Activated naive CD8-positive, alpha-beta T cell treated with anti-CD3 and anti-CD28 coated beads, Interleukin-2, amount 10 ng/mL, durations not matched to agents 7 days and 5 days (primary cell): ENCODE measurements around the gene RMND5B. TPM values are rescaled to one million over a fixed set of nuclear protein-coding genes. Genes with fewer than 3 reads are reported as not detected.
"Not testable (repeated sequence)": the region's sequence is repeated elsewhere in the genome, so short reads cannot be mapped to it uniquely, and the experiment has no call there.

Experiments
- ATAC-seq: fragments of 150-1000 bp; cut with Tn5 transposase; one replicate; pipeline ENCODE4 v1.10.0; 2021; ENCODE audit warnings: low read depth, moderate library complexity
- POLR2A ChIA-PET: fragments of 350-600 bp; sonication (Branson Sonifier 250); formaldehyde crosslinking; loops from one replicate; lab custom pipeline; 2021; ENCODE audit warnings: antibody characterized with exemption; lab: Charles Lee
- DNase-seq: peaks from one replicate; pipeline ENCODE4 v3.0.0; 2021
- H3K27ac Mint-ChIP-seq: one replicate; pipeline ENCODE4 v1.8.0; 2022; ENCODE audit warnings: mild to moderate bottlenecking, mixed read lengths
- H3K27me3 Mint-ChIP-seq: one replicate; pipeline ENCODE4 v1.8.0; 2022; ENCODE audit warnings: mild to moderate bottlenecking, moderate library complexity, mixed read lengths
- H3K36me3 Mint-ChIP-seq: one replicate; pipeline ENCODE4 v1.8.0; 2021; ENCODE audit warnings: mild to moderate bottlenecking, mixed read lengths
- H3K4me1 Mint-ChIP-seq: one replicate; pipeline ENCODE4 v1.8.0; 2021; ENCODE audit warnings: mixed read lengths
- H3K4me3 Mint-ChIP-seq: one replicate; pipeline ENCODE4 v1.8.0; 2022; ENCODE audit warnings: mild to moderate bottlenecking, moderate library complexity, mixed read lengths
- H3K9me3 Mint-ChIP-seq: one replicate; pipeline ENCODE4 v1.8.0; 2021; ENCODE audit warnings: mixed read lengths
- total RNA-seq, 2 experiments: library from RNA; stranded (reverse); gene quantifications; one replicate each; pipeline ENCODE4 v1.2.3, GENCODE V29; 2021

Gene RMND5B, protein sequence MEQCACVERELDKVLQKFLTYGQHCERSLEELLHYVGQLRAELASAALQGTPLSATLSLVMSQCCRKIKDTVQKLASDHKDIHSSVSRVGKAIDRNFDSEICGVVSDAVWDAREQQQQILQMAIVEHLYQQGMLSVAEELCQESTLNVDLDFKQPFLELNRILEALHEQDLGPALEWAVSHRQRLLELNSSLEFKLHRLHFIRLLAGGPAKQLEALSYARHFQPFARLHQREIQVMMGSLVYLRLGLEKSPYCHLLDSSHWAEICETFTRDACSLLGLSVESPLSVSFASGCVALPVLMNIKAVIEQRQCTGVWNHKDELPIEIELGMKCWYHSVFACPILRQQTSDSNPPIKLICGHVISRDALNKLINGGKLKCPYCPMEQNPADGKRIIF
- total RNA-seq, result 10 to 100 TPM; 11.4 to 12.5 TPM

DNA sequence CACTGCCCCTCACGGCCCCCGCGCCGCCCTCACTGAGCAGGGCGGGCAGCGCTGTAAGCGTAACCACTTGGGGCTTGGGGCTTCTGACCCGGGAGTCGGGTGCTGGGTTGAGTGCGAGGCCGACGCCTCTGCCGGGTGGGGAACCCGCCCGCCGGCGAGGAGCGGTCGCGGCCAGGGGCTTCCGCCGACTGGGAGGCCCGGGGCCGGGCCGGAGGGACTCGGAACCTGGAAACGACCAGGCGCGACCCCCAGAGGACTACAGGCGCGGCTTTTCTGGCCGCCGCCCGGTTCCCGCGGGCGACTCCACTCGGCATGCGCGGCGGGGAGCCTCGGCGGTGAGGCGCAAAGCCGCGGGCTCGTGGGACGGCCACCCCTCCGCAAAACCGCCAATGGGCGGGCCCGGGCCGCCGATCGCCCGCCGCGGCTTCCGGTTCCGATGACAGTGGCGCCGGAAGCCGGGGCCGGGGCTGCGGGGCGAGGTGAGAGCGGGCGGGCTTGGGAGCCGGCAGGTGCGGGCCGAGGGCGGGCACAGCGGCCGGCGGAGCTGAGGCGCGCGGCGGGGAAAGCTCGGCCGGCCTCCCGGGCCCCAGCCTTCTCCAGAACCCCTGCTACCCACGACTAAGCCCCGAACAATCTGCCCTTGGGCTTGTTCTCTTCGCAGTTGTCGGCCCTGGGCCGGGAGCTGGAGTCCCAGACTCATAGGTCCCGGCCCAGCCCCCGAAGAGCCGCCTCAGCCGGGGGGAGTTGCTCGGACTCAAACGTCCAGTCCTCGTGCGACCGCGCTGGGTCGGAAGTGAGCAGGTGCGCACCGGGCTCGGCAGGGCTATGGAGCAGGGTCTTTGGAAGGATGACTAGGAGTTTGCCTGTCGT, at the start of gene RMND5B:
Gene RMND5B, plus strand, starts transcription at position 439 of the 870 bp plus-strand sequence. CDS start 7,106 bp downstream, outside the sequence.
- Mint-ChIP-seq H3K27ac (peak within 1 kb of the TSS; percentile 55), H3K27me3 (peaks cover 9% of the 10 kb centered on the region), H3K9me3 (no peaks in the 10 kb centered on the region), H3K4me3 (peak within 1 kb of the TSS; percentile 72), H3K4me1 (peaks cover 15% of the 10 kb centered on the region), H3K36me3 (no peaks in the 10 kb centered on the region)
- peak; percentile 80 for ATAC-seq
- peak; percentile 86 for DNase-seq
- POLR2A ChIA-PET, result interaction anchor here (0.9 to 1.6 kb wide), 4 partner anchors 10 to 101 kb away, joined by 3 to 4 read pairs (median 4); partner anchors contain the start of gene NHP2

DNA sequence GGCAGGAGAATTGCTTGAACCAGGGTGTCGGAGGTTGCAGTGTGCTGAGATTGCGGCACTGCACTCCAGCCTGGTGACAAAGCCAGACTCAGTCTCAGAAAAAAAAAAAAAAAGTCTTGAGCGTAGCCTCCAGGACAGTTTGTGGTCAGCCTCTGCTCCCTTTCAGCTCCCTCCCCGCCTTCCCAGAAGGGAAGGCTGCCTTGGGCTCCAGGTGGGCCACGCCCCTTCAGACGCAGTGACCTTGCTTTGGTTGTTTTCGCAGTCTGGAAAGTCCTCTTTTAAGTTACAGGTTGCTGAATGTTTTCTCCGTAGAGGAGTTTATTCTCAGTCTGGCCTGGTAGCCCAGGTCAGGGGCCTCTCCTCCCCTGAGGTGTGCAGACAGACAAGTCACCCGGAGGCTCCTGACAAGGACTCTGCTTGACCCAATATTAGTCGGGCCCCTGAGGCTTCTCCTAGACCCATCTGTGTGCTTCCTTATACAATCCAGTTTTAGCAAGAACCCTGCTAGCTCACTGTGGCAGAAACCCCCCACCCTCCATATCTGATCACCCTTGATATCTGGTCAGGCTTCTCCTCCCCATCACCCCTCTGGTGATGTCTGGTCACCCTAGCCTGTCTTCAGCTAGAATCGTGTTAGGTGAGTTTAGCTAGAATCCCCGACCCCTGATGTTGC, 49.1 kb upstream of the RMND5B start:
- DNase-seq (no peak), ATAC-seq (no peak)
- H3K27me3 Mint-ChIP-seq, result peaks cover 11% of the 10 kb centered on the region
- H3K36me3 Mint-ChIP-seq, result no peaks in the 10 kb centered on the region
- H3K4me3 Mint-ChIP-seq, result no peak overlapping the region
- no peak overlapping the region for H3K27ac Mint-ChIP-seq
- no peaks in the 10 kb centered on the region for H3K9me3 Mint-ChIP-seq
- POLR2A ChIA-PET, result no interaction called here
- H3K4me1 Mint-ChIP-seq, result peaks cover 2% of the 10 kb centered on the region

DNA sequence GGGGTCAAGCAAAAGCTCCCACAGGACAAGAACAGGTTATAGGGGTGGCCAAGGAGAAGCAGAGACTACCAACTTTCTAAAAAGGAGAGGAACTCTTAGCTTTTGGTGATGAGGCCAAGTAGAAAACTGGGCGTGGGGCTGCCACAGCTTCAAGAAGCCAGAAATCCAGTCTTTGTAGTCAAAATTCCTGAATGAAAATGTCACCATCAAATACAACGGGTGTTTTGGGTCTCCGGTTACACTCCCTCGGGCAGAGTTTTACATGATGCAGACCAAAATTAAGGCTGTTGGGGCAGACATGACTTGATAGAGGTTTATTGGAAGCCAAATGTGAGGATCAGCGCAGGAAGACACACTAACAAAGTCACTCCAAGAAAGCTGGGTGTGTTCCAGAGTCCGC, 46.9 kb upstream of the RMND5B start:
- H3K4me3 Mint-ChIP-seq, result no peak overlapping the region
- H3K27me3 Mint-ChIP-seq, result peaks cover 11% of the 10 kb centered on the region
- ATAC-seq (no peak), DNase-seq (no peak)
- no peaks in the 10 kb centered on the region for H3K36me3 Mint-ChIP-seq
- peaks cover 2% of the 10 kb centered on the region for H3K4me1 Mint-ChIP-seq
- H3K9me3 Mint-ChIP-seq, result no peaks in the 10 kb centered on the region
- POLR2A ChIA-PET, result interaction anchor here (0.6 kb wide), 1 partner anchor 8 kb away, joined by 3 read pairs; no protein-coding TSS in a partner anchor
- no peak overlapping the region for H3K27ac Mint-ChIP-seq

DNA sequence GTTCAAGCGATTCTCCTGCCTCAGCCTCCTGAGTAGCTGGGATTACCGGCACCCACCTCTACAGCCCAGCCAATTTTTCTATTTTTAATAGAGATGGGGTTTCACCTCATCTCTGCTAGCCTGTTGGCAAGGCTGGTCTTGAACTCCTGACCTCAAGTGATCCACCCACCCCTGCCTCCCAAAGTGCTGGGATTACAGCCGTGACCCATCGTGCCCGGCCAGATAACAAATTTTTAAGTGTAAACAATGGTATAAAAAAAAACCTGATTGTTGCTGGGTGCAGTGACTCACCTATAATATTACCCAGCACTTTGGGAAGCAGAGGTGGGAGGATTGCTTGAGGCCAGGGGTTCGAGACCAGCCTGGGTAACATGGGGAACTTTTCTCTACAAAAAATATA, 45.5 kb upstream of the RMND5B start:
- H3K36me3 Mint-ChIP-seq, result no peaks in the 10 kb centered on the region
- peaks cover 4% of the 10 kb centered on the region for H3K4me1 Mint-ChIP-seq
- DNase-seq (no peak), ATAC-seq (no peak)
- H3K9me3 Mint-ChIP-seq, result no peaks in the 10 kb centered on the region
- H3K4me3 Mint-ChIP-seq, result no peak overlapping the region
- POLR2A ChIA-PET, result no interaction called here
- peaks cover 9% of the 10 kb centered on the region for H3K27me3 Mint-ChIP-seq
- H3K27ac Mint-ChIP-seq, result no peak overlapping the region

DNA sequence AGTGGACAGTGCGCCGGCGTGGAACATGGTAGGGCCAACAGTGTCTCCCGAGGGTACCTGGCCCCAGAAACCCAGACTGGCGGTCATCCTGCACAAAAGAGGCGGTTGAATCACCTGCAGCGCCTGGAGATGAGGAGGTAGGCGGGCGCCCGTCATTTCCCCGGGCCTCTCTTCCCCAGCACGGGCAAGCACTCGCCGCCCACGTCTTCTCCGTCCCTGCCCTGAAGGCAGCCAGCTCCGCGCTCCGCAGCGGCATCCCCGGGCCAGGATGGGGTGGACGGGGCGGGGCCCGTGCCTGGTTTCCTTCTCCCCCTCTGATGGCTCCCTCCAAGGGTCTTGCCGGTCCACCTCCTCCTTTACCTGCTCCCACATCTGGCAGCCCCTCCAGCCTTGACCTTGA, 44.5 kb upstream of the RMND5B start:
- ATAC-seq, result no peak
- Mint-ChIP-seq H3K4me3 (no peak overlapping the region), H3K36me3 (peaks cover 1% of the 10 kb centered on the region), H3K9me3 (no peaks in the 10 kb centered on the region), H3K27me3 (peaks cover 9% of the 10 kb centered on the region), H3K4me1 (peaks cover 4% of the 10 kb centered on the region), H3K27ac (no peak overlapping the region)
- DNase-seq, result no peak
- POLR2A ChIA-PET, result no interaction called here

DNA sequence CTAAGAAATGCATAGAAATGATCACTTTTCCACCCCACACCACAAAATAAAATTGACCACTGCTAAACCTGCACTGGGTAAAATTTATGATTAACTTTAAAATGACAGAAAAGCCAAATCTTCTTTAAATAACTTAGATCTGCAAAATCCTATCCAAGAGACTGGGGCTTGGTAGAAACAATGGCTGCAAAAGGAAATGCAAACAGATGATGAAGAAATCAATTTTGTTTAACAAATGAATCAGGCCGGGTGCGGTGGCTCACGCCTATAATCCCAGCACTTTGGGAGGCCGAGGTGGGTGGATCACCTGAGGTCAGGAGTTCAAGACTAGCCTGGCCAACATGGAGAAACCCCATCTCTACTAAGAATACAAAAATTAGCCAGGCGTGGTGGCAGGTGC, 43.6 kb upstream of the RMND5B start:
- H3K27ac Mint-ChIP-seq, ATAC-seq, H3K4me3 Mint-ChIP-seq, H3K36me3 Mint-ChIP-seq, H3K4me1 Mint-ChIP-seq, DNase-seq, POLR2A ChIA-PET, H3K9me3 Mint-ChIP-seq, H3K27me3 Mint-ChIP-seq: not testable (repeated sequence)

DNA sequence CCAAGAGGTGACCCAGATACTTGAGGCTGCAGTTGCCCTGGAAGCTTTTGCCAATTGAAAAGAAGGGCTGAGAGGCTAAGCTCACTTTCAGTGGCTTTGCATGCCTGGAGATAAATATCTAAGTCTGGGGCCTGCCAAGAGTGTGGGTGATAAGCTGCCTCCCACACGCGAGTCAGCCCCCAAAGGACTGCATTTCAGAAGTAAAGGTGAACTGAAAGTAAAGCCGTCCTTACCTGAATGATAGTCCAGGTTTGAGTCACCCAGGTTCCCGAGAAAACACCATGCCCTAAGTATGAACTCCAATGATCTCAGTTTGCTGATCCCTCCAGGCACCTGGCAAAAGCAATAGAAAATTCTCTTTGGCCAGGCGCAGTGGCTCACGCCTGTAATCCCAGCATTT, 40.0 kb upstream of the RMND5B start:
- no peak overlapping the region for H3K27ac Mint-ChIP-seq

DNA sequence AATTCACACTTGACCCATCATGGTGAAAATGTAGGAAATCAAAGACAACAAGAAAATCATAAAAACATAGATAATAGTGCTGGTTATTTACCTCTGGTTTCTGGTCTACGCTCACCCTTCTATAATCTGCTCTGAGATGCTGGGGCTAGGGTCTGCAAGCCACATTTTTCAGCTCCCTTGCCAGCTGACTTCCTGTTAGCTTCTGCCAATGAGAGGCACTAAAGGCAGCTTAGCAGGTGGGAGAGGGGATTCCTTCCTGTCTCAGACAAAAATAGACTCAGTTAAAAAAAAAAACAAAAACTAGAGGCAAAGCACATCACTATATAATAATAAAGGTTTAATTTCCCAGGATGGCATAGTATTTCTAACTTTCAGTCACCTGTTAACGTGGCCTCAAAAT, 37.7 kb upstream of the RMND5B start:
- H3K27me3 Mint-ChIP-seq, result peaks cover 6% of the 10 kb centered on the region
- H3K4me1 Mint-ChIP-seq, result peaks cover 13% of the 10 kb centered on the region
- H3K4me3 Mint-ChIP-seq, result no peak overlapping the region
- ATAC-seq (no peak), DNase-seq (no peak)
- peaks cover 3% of the 10 kb centered on the region for H3K36me3 Mint-ChIP-seq
- POLR2A ChIA-PET, result interaction anchor here (0.7 kb wide), 1 partner anchor 134 kb away, joined by 5 read pairs; no protein-coding TSS in a partner anchor
- H3K9me3 Mint-ChIP-seq, result peaks cover 3% of the 10 kb centered on the region
- H3K27ac Mint-ChIP-seq, result no peak overlapping the region

More for the DNA sequence above, 40.0 kb upstream of the RMND5B start:
- no peak for DNase-seq
- H3K4me3 Mint-ChIP-seq, result no peak overlapping the region
- peaks cover 1% of the 10 kb centered on the region for H3K27me3 Mint-ChIP-seq
- H3K9me3 Mint-ChIP-seq, result no peaks in the 10 kb centered on the region
- H3K36me3 Mint-ChIP-seq, result peaks cover 3% of the 10 kb centered on the region
- no peak for ATAC-seq
- POLR2A ChIA-PET, result no interaction called here
- H3K4me1 Mint-ChIP-seq, result peaks cover 11% of the 10 kb centered on the region

DNA sequence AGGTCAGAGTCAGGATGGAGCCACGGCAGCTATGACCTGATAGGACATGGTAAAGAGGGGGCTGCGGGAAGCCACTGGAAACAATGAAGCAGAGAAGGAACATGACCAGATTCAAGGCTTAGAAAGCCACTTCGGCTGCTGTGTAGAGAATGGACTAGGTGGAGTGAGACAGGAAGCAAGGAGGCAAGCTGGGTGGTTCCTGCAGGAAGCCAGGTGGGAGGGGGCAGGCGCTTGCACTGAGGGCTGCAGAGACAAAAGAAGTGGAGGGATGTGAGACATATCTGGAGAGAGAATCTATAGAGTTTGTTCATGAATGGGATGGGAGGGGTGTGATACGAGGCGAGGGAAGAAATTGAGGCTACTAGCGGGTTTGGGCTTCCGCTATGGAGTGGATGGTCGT, 36.5 kb upstream of the RMND5B start:
- Mint-ChIP-seq H3K27me3 (peaks cover 6% of the 10 kb centered on the region), H3K4me3 (peak overlapping the region; percentile 12), H3K9me3 (peaks cover 3% of the 10 kb centered on the region), H3K27ac (no peak overlapping the region), H3K36me3 (peaks cover 3% of the 10 kb centered on the region), H3K4me1 (peaks cover 11% of the 10 kb centered on the region)
- POLR2A ChIA-PET, result interaction anchor here (0.6 kb wide), 1 partner anchor 21 kb away, joined by 4 read pairs; no protein-coding TSS in a partner anchor
- ATAC-seq (peak; percentile 45), DNase-seq (no peak)

DNA sequence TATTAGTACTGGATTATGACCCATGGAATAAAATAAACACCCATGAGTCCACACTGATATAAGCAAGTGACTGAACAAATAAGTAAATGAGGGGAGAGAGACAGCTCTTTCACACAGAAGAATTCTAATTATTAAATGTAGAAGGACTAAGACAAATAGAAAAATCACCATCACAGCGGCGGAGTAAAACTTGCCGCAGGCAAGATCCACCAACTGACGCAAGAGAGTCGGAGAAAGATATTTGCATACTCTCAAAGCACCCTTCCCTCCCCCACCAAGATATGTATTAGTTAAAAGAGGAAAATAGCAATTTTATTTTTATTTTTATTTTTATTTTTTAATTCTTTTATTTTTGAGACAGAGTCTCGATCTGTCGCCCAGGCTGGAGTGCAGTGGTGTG, 32.1 kb upstream of the RMND5B start:
- peaks cover 9% of the 10 kb centered on the region for H3K4me1 Mint-ChIP-seq
- H3K4me3 Mint-ChIP-seq, result no peak overlapping the region
- H3K27ac Mint-ChIP-seq, result no peak overlapping the region
- DNase-seq (no peak), ATAC-seq (no peak)
- no peaks in the 10 kb centered on the region for H3K36me3 Mint-ChIP-seq
- peaks cover 4% of the 10 kb centered on the region for H3K27me3 Mint-ChIP-seq
- H3K9me3 Mint-ChIP-seq, result peaks cover 3% of the 10 kb centered on the region
- POLR2A ChIA-PET, result no interaction called here

DNA sequence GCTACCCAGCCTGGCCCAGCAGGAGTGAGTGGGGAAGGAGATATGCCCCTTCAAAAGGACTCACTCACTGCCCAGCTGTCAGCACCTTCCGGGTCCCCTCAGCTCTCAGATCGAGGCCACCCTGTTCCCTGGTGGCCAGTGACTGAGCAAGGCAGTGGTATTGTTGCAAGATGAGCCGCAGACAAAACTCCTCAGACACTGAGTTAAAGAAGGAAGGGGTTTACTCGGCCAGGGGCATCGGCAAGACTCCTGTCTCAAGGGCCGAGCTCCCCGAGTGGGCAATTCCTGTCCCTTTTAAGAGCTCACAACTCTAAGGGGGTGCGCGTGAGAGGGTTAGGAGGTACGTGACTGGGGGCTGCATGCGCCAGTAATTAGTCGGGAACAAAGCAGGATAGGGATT, 27.2 kb upstream of the RMND5B start:
- Mint-ChIP-seq H3K9me3 (no peaks in the 10 kb centered on the region), H3K27ac (no peak overlapping the region), H3K27me3 (peaks cover 3% of the 10 kb centered on the region), H3K4me3 (no peak overlapping the region), H3K4me1 (peaks cover 7% of the 10 kb centered on the region), H3K36me3 (no peaks in the 10 kb centered on the region)
- ATAC-seq (no peak), DNase-seq (no peak)
- POLR2A ChIA-PET, result no interaction called here

DNA sequence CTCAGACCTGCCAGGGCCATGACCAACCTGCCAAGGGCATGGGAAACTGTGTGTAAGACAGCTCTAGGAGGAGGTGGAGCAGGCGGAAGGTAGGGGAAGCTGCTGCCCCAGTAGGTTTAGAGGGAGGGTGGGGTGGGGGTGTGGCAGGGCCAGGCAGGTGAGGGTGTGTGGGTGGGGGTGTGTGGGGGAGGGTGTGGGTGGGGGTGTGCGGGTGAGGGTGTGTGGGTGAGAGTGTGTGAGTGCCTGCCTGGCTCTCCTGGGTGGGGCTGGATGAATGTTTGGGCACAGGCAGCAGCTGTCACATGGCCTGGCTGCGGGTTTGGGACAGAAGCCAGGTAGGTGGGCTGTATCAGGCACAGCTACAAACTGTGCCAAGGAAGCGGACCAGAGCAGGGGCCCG, 26.3 kb upstream of the RMND5B start:
- no peak overlapping the region for H3K4me3 Mint-ChIP-seq
- POLR2A ChIA-PET, result no interaction called here
- H3K4me1 Mint-ChIP-seq, result peaks cover 11% of the 10 kb centered on the region
- no peaks in the 10 kb centered on the region for H3K36me3 Mint-ChIP-seq
- ATAC-seq, result no peak
- DNase-seq, result no peak
- H3K27me3 Mint-ChIP-seq, result peaks cover 3% of the 10 kb centered on the region
- H3K27ac Mint-ChIP-seq, result no peak overlapping the region
- no peaks in the 10 kb centered on the region for H3K9me3 Mint-ChIP-seq

DNA sequence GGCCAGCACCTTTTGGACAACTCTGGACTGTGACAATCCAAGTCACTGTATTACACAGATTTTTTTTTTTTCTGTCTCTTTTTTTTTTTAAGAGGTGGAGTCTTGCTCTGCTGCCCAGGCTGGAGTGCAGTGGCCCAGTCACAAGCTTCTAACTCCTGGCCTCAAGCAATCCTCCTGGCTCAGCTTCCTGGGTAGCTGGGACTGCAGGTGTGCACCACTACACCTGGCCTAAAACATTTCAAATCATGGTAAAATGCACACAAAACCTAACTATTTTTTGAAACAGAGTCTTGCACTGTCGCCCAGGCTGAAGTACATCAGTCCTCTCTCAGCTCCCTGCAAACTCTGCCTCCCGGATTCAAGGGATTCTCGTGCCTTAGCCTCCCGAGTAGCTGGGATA, 24.7 kb upstream of the RMND5B start:
- Mint-ChIP-seq H3K27ac (no peak overlapping the region), H3K4me3 (no peak overlapping the region), H3K36me3 (no peaks in the 10 kb centered on the region), H3K27me3 (peaks cover 10% of the 10 kb centered on the region), H3K9me3 (no peaks in the 10 kb centered on the region), H3K4me1 (peaks cover 11% of the 10 kb centered on the region)
- DNase-seq (no peak), ATAC-seq (no peak)
- POLR2A ChIA-PET, result interaction anchor here (0.7 to 0.8 kb wide), 2 partner anchors 17 to 76 kb away, joined by 3 read pairs; no protein-coding TSS in a partner anchor
